ENCODE results near the gene VPS13C. TPM values are rescaled to one million over a fixed set of nuclear protein-coding genes. Genes with fewer than 3 reads are reported as not detected.

The VPS13C gene
- total RNA-seq, 1 donor from 2014 or later: 38.7 TPM

- peaks cover 19% of the 10 kb centered on the region for H3K27me3 Mint-ChIP-seq
- no peaks in the 10 kb centered on the region for H3K36me3 Mint-ChIP-seq
- no peak overlapping the region for H3K4me3 Mint-ChIP-seq
- H3K4me1 Mint-ChIP-seq (ENCODE audit: unreplicated experiment): peaks cover 2% of the 10 kb centered on the region
- DNase-seq (ENCODE audit: extremely low spot score, unreplicated experiment): no peak
- H3K9me3 Mint-ChIP-seq: no peaks in the 10 kb centered on the region
- TF ChIP-seq CTCF (conservative IDR thresholded peaks at IDR 0.05): no peak
- no peak overlapping the region for H3K27ac Mint-ChIP-seq
These were observed 247.8 kb downstream of the VPS13C start for GRCh38 chr15:61812476-61812875.

GRCh38 chr15:61811952-61812351 is 248.3 kb downstream of the VPS13C start:
- TF ChIP-seq CTCF (conservative IDR thresholded peaks at IDR 0.05): no peak
- Mint-ChIP-seq H3K4me1 (ENCODE audit: unreplicated experiment) (peaks cover 7% of the 10 kb centered on the region), H3K4me3 (no peak overlapping the region), H3K9me3 (peaks cover 5% of the 10 kb centered on the region), H3K27ac (no peak overlapping the region), H3K36me3 (no peaks in the 10 kb centered on the region), H3K27me3 (peaks cover 19% of the 10 kb centered on the region)
- DNase-seq (ENCODE audit: extremely low spot score, unreplicated experiment): no peak

- TF ChIP-seq CTCF (conservative IDR thresholded peaks at IDR 0.05): no peak
- Mint-ChIP-seq H3K4me3 (no peak overlapping the region), H3K4me1 (ENCODE audit: unreplicated experiment) (peaks cover 9% of the 10 kb centered on the region), H3K27me3 (peaks cover 27% of the 10 kb centered on the region), H3K27ac (no peak overlapping the region), H3K9me3 (peaks cover 5% of the 10 kb centered on the region), H3K36me3 (no peaks in the 10 kb centered on the region)
- no peak for DNase-seq (ENCODE audit: extremely low spot score, unreplicated experiment)
These were observed 251.0 kb downstream of the VPS13C start for GRCh38 chr15:61809216-61809615.

GRCh38 chr15:61807281-61807929 is 252.8 kb downstream of the VPS13C start:
- TF ChIP-seq CTCF (conservative IDR thresholded peaks at IDR 0.05): no peak
- Mint-ChIP-seq H3K36me3 (no peaks in the 10 kb centered on the region), H3K9me3 (peaks cover 5% of the 10 kb centered on the region), H3K27me3 (peaks cover 23% of the 10 kb centered on the region), H3K27ac (no peak overlapping the region), H3K4me1 (ENCODE audit: unreplicated experiment) (peaks cover 9% of the 10 kb centered on the region), H3K4me3 (no peak overlapping the region)
- DNase-seq (ENCODE audit: extremely low spot score, unreplicated experiment): no peak

Other genes with a start within 250 kb of the VPS13C start
- 1.7 and 2.0 TPM in 2 replicates for gene C2CD4A, start 6.5 kb upstream of the VPS13C start, total RNA-seq (ENCODE audit: low replicate concordance)
- gene C2CD4B, start 104.8 kb upstream of the VPS13C start, total RNA-seq (ENCODE audit: low replicate concordance): 2.7 and 2.9 TPM in 2 replicates